Measurements from ENCODE around the gene SLC41A3.

- no peak for TF ChIP-seq CTCF (IDR thresholded peaks at IDR 0.05)
- TF ChIP-seq POLR2A (IDR thresholded peaks at IDR 0.05): no peak
Observed at GRCh38 chr3:126017362-126017761, 66.6 kb downstream of the SLC41A3 start.

Data from heart left ventricle (tissue), 13 donors.